ENCODE results near the gene FCRL3.

FCRL3 gene

GRCh38 chr1:157673008-157673407, 27.6 kb downstream of the FCRL3 start:
- Histone ChIP-seq H3K9me3 (ENCODE audit: control insufficient read depth in 1 of 2, low read length in 2 of 2) (peaks cover 0 to 18% of the 10 kb centered on the region in 2 donors), H3K27me3 (ENCODE audit: low read depth, low read length) (no peaks in the 10 kb centered on the region), H3K4me3 (ENCODE audit: low read depth in 1 of 2, low read length in 2 of 2) (no peak overlapping the region), H3K27ac (ENCODE audit: low read length) (no peak overlapping the region), H3K36me3 (ENCODE audit: control insufficient read depth in 1 of 2, insufficient read depth in 2 of 2, low read length in 2 of 2) (no peaks in the 10 kb centered on the region), H3K4me1 (ENCODE audit: control insufficient read depth in 1 of 2, insufficient read depth in 2 of 2, low read length in 2 of 2) (no peaks in the 10 kb centered on the region)

- H3K4me1 ChIP-seq (ENCODE audit: control insufficient read depth in 1 of 2, insufficient read depth in 2 of 2, low read length in 2 of 2): no peaks in the 10 kb centered on the region
- no peaks in the 10 kb centered on the region for H3K27me3 ChIP-seq (ENCODE audit: low read depth, low read length)
- peaks cover 0 to 18% of the 10 kb centered on the region in 2 donors for H3K9me3 ChIP-seq (ENCODE audit: control insufficient read depth in 1 of 2, low read length in 2 of 2)
- no peak overlapping the region for H3K27ac ChIP-seq (ENCODE audit: low read length)
- no peaks in the 10 kb centered on the region for H3K36me3 ChIP-seq (ENCODE audit: control insufficient read depth in 1 of 2, insufficient read depth in 2 of 2, low read length in 2 of 2)
- no peak overlapping the region for H3K4me3 ChIP-seq (ENCODE audit: low read depth in 1 of 2, low read length in 2 of 2)
Measured at GRCh38 chr1:157671895-157672294, 28.7 kb downstream of the FCRL3 start.

- Histone ChIP-seq H3K4me3 (ENCODE audit: low read depth in 1 of 2, low read length in 2 of 2) (no peak overlapping the region), H3K4me1 (ENCODE audit: control insufficient read depth in 1 of 2, insufficient read depth in 2 of 2, low read length in 2 of 2) (no peaks in the 10 kb centered on the region), H3K27ac (ENCODE audit: low read length) (no peak overlapping the region), H3K36me3 (ENCODE audit: control insufficient read depth in 1 of 2, insufficient read depth in 2 of 2, low read length in 2 of 2) (no peaks in the 10 kb centered on the region), H3K27me3 (ENCODE audit: low read depth, low read length) (no peaks in the 10 kb centered on the region), H3K9me3 (ENCODE audit: control insufficient read depth in 1 of 2, low read length in 2 of 2) (peaks cover 0 to 7% of the 10 kb centered on the region in 2 donors)
Measured at GRCh38 chr1:157659576-157660247, 40.9 kb downstream of the FCRL3 start.

- Histone ChIP-seq H3K4me3 (ENCODE audit: low read depth in 1 of 2, low read length in 2 of 2) (no peak overlapping the region), H3K27ac (ENCODE audit: low read length) (no peak overlapping the region), H3K4me1 (ENCODE audit: control insufficient read depth in 1 of 2, insufficient read depth in 2 of 2, low read length in 2 of 2) (no peaks in the 10 kb centered on the region), H3K36me3 (ENCODE audit: control insufficient read depth in 1 of 2, insufficient read depth in 2 of 2, low read length in 2 of 2) (no peaks in the 10 kb centered on the region), H3K27me3 (ENCODE audit: low read depth, low read length) (no peaks in the 10 kb centered on the region), H3K9me3 (ENCODE audit: control insufficient read depth in 1 of 2, low read length in 2 of 2) (peaks cover 0 to 7% of the 10 kb centered on the region in 2 donors)
Measured at GRCh38 chr1:157658571-157658970, 42.0 kb downstream of the FCRL3 start.

- no peaks in the 10 kb centered on the region for H3K36me3 ChIP-seq (ENCODE audit: control insufficient read depth in 1 of 2, insufficient read depth in 2 of 2, low read length in 2 of 2)
- H3K9me3 ChIP-seq (ENCODE audit: control insufficient read depth in 1 of 2, low read length in 2 of 2): no peaks in the 10 kb centered on the region
- no peak overlapping the region for H3K4me3 ChIP-seq (ENCODE audit: low read depth in 1 of 2, low read length in 2 of 2)
- no peaks in the 10 kb centered on the region for H3K27me3 ChIP-seq (ENCODE audit: low read depth, low read length)
- no peak overlapping the region for H3K27ac ChIP-seq (ENCODE audit: low read length)
- no peaks in the 10 kb centered on the region for H3K4me1 ChIP-seq (ENCODE audit: control insufficient read depth in 1 of 2, insufficient read depth in 2 of 2, low read length in 2 of 2)
Measured at GRCh38 chr1:157653494-157653873, 47.1 kb downstream of the FCRL3 start.

- no peak overlapping the region for H3K4me3 ChIP-seq (ENCODE audit: low read depth in 1 of 2, low read length in 2 of 2)
- no peaks in the 10 kb centered on the region for H3K4me1 ChIP-seq (ENCODE audit: control insufficient read depth in 1 of 2, insufficient read depth in 2 of 2, low read length in 2 of 2)
- no peaks in the 10 kb centered on the region for H3K36me3 ChIP-seq (ENCODE audit: control insufficient read depth in 1 of 2, insufficient read depth in 2 of 2, low read length in 2 of 2)
- H3K9me3 ChIP-seq (ENCODE audit: control insufficient read depth in 1 of 2, low read length in 2 of 2): no peaks in the 10 kb centered on the region
- H3K27ac ChIP-seq (ENCODE audit: low read length): no peak overlapping the region
- H3K27me3 ChIP-seq (ENCODE audit: low read depth, low read length): no peaks in the 10 kb centered on the region
Measured at GRCh38 chr1:157652859-157653493, 47.6 kb downstream of the FCRL3 start.

- Histone ChIP-seq H3K36me3 (ENCODE audit: control insufficient read depth in 1 of 2, insufficient read depth in 2 of 2, low read length in 2 of 2) (no peaks in the 10 kb centered on the region), H3K4me1 (ENCODE audit: control insufficient read depth in 1 of 2, insufficient read depth in 2 of 2, low read length in 2 of 2) (no peaks in the 10 kb centered on the region), H3K9me3 (ENCODE audit: control insufficient read depth in 1 of 2, low read length in 2 of 2) (no peaks in the 10 kb centered on the region), H3K27ac (ENCODE audit: low read length) (no peak overlapping the region), H3K27me3 (ENCODE audit: low read depth, low read length) (no peaks in the 10 kb centered on the region), H3K4me3 (ENCODE audit: low read depth in 1 of 2, low read length in 2 of 2) (no peak overlapping the region)
Measured at GRCh38 chr1:157648317-157648716, 52.3 kb downstream of the FCRL3 start.

GRCh38 chr1:157646144-157646543, 54.4 kb downstream of the FCRL3 start:
- Histone ChIP-seq H3K27ac (ENCODE audit: low read length) (no peak overlapping the region), H3K4me1 (ENCODE audit: control insufficient read depth in 1 of 2, insufficient read depth in 2 of 2, low read length in 2 of 2) (no peaks in the 10 kb centered on the region), H3K4me3 (ENCODE audit: low read depth in 1 of 2, low read length in 2 of 2) (no peak overlapping the region), H3K9me3 (ENCODE audit: control insufficient read depth in 1 of 2, low read length in 2 of 2) (no peaks in the 10 kb centered on the region), H3K27me3 (ENCODE audit: low read depth, low read length) (no peaks in the 10 kb centered on the region), H3K36me3 (ENCODE audit: control insufficient read depth in 1 of 2, insufficient read depth in 2 of 2, low read length in 2 of 2) (no peaks in the 10 kb centered on the region)

- H3K4me3 ChIP-seq (ENCODE audit: low read depth in 1 of 2, low read length in 2 of 2): no peak overlapping the region
- H3K27ac ChIP-seq (ENCODE audit: low read length): no peak overlapping the region
- H3K36me3 ChIP-seq (ENCODE audit: control insufficient read depth in 1 of 2, insufficient read depth in 2 of 2, low read length in 2 of 2): no peaks in the 10 kb centered on the region
- no peaks in the 10 kb centered on the region for H3K9me3 ChIP-seq (ENCODE audit: control insufficient read depth in 1 of 2, low read length in 2 of 2)
- H3K27me3 ChIP-seq (ENCODE audit: low read depth, low read length): no peaks in the 10 kb centered on the region
- no peaks in the 10 kb centered on the region for H3K4me1 ChIP-seq (ENCODE audit: control insufficient read depth in 1 of 2, insufficient read depth in 2 of 2, low read length in 2 of 2)
Measured at GRCh38 chr1:157641177-157641576, 59.4 kb downstream of the FCRL3 start.

GRCh38 chr1:157639800-157640199, 60.8 kb downstream of the FCRL3 start:
- Histone ChIP-seq H3K9me3 (ENCODE audit: control insufficient read depth in 1 of 2, low read length in 2 of 2) (no peaks in the 10 kb centered on the region), H3K27me3 (ENCODE audit: low read depth, low read length) (no peaks in the 10 kb centered on the region), H3K4me1 (ENCODE audit: control insufficient read depth in 1 of 2, insufficient read depth in 2 of 2, low read length in 2 of 2) (no peaks in the 10 kb centered on the region), H3K27ac (ENCODE audit: low read length) (no peak overlapping the region), H3K4me3 (ENCODE audit: low read depth in 1 of 2, low read length in 2 of 2) (no peak overlapping the region), H3K36me3 (ENCODE audit: control insufficient read depth in 1 of 2, insufficient read depth in 2 of 2, low read length in 2 of 2) (no peaks in the 10 kb centered on the region)

- Histone ChIP-seq H3K4me1 (ENCODE audit: control insufficient read depth in 1 of 2, insufficient read depth in 2 of 2, low read length in 2 of 2) (no peaks in the 10 kb centered on the region), H3K9me3 (ENCODE audit: control insufficient read depth in 1 of 2, low read length in 2 of 2) (no peaks in the 10 kb centered on the region), H3K36me3 (ENCODE audit: control insufficient read depth in 1 of 2, insufficient read depth in 2 of 2, low read length in 2 of 2) (no peaks in the 10 kb centered on the region), H3K27me3 (ENCODE audit: low read depth, low read length) (peaks cover 4% of the 10 kb centered on the region), H3K27ac (ENCODE audit: low read length) (no peak overlapping the region), H3K4me3 (ENCODE audit: low read depth in 1 of 2, low read length in 2 of 2) (no peak overlapping the region)
Measured at GRCh38 chr1:157628773-157629172, 71.8 kb downstream of the FCRL3 start.
